ENCODE data around the gene ACTN4.
A peak's percentile ranks its signal among the peaks of the same experiment; 100 is the strongest.

Gene ACTN4

DNA sequence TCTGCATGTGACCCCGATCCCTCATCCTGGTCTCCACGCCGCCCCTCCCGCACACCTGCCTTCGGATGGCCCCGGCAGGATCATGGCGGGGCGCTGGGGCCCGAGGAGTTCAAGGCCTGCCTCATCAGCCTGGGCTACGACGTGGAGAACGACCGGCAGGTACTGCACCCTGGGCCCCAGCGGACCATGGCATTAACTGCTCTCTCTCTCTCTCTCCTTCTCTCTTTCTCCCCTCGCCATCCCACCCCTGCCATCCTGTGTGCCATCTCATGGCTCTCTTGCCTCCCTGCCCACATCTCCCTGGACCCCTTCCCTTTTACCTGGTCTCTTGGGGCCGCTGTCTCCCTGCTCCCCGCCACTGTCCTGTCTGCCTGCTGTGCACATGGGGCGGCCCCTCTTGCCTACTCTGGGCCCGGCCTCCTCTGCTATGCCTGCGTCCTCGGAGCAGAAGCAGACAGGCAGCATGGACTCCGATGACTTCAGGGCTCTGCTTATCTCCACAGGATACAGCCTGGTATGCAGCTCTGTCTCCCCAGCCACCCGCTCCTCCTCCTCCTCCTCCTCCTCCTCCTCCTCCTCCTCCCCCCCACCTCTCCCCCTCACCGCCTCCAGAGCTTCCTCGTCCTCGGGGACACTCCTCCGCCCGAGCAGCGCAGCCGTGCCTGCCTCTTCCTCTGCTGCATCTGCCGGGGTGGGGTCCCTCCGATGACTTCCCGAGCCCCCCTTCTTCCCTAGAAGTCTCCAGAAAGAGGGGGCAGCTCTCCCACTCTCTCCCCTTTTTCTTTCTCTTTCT is 80.6 kb downstream of the ACTN4 start:
- DNase-seq = no peak

DNA sequence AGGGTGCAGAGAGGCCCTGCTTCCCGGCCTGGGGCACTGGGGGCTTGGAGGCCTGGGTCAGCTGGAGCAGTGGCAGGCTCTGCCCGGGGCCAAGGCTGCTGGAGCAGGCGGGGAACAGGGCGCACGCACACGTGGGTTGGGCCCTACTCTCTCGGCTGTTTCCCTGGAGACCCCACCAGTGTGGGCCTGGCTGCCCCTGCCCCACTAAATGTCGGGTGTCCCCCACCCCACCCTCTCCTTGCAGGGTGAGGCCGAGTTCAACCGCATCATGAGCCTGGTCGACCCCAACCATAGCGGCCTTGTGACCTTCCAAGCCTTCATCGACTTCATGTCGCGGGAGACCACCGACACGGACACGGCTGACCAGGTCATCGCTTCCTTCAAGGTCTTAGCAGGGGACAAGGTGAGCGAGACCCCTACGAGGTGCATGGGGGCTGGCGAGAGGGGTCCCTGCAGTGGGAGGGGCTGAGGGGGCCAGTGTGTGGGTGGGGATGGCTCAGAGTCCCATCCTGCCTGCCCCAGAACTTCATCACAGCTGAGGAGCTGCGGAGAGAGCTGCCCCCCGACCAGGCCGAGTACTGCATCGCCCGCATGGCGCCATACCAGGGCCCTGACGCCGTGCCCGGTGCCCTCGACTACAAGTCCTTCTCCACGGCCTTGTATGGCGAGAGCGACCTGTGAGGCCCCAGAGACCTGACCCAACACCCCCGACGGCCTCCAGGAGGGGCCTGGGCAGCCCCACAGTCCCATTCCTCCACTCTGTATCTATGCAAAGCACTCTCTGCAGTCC is 81.5 kb downstream of the ACTN4 start:
- no peak for DNase-seq

DNA sequence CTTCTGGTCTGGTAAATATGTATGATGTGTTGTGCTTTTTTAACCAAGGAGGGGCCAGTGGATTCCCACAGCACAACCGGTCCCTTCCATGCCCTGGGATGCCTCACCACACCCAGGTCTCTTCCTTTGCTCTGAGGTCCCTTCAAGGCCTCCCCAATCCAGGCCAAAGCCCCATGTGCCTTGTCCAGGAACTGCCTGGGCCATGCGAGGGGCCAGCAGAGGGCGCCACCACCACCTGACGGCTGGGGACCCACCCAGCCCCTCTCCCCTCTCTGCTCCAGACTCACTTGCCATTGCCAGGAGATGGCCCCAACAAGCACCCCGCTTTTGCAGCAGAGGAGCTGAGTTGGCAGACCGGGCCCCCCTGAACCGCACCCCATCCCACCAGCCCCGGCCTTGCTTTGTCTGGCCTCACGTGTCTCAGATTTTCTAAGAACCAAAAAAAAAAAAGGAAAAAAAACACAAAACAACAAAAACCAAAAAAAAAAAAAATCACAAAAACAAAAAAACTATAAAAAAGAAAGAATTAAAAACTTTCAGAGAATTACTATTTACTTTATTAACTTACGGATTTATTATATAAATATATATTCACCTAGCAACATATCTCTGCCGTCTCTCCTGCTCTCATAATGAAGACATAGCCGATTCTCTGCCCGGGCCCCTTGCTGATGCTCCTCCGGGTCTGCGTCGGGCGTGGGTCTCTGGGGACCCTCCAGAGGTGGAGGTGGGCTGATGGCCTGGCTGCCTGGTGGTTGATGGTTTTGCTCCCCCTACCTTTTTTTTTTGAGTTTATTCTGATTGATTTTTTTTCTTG is 82.4 kb downstream of the ACTN4 start:
- DNase-seq = peak; percentile 20

DNA sequence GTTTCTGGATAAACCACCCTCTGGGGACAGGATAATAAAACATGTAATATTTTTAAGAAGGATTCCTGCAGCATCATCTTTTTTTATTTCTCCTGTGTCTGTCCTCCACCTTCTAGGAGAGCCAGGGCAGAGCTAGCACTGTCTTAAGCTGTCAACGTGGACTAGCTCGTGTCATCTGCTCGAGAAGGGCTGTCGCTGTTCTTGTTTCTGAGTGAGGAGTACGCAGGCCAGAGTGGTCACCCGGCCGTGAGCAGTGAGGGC is 83.0 kb downstream of the ACTN4 start:
- no peak for DNase-seq

DNA sequence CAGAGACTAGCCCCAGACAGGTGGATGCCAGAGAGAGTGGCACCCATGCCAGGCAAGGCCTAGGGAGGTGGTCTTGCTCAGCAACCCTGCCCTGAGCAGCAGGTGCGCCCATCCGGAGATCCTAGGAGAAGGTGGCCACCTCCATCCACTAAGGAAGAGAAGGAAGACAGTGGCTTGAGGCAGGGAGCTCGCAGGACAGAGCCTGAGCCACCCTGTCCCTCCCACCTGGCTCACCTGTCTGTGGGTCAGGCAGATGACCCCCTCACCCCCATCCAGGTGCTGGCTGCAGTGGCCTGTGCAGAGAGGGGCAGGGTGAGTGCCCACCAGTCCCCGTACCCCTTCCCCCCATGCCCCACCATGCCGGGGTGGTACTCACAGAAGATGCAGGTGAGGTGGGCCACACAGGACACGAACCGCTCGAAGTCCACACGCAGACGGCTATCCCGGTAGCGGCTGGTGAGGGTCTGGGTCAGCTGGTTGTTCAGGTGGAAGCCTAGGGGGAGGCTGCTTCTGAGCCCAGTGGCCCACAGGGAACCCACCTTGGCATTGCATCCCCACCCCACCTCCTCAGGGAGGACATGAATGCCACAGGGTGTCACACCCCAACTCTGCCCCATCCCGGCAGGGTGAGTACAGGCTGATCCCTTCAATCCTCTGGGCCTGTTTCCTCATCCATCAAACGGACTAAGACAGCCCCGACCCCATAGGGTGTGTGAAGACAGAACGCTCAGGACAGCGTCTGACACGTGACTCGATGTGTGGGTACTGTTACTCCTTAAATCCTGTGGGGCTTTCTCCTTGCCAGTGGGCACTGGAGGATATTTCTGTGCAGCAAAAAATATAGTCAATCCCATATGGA is 83.5 kb downstream of the ACTN4 start:
- DNase-seq = no peak

DNA sequence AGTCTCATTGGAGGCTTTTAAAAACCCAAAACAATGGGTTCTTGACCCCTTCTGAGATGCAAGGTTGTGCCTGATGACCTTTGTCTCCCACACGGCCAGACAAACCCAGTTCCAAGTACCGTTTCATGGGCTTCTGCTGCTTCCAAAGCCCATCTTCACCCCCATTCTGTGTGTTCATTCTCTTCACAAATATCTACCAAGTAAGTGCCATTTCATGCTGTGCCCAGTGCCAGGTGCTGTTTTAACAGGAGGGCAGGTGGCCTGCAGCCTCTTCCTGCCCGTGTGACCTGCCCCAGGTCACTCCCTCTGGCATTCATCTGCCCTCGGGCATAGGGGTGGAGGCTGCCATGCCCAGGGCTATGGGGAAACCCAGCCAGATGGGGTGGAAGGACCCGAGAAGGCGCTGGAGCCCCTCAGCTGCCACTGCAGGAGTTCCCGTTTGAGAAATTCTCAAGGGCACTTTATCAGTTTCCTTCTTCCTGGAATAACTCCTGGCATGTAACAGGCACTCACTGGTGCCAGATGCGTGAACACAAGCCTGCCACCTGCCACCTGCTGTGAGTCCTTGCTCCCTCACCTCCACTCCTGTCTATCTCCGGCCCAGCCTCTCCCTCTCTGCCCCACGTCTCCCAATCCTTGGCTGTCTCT is 84.3 kb downstream of the ACTN4 start:
- DNase-seq = no peak

DNA sequence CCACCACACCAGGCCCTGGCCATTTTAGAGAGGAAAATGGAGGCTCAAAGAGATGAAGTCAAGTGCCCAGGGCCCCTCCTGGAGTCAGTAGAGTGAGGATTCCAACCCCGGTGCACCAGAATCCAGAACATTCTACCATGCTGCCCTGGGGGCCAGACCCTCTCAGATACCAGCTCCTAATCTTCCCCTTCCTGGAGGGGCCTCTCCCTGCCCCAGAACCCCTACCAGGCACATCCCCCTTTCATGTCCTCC is 85.7 kb downstream of the ACTN4 start:
- no peak for DNase-seq

DNA sequence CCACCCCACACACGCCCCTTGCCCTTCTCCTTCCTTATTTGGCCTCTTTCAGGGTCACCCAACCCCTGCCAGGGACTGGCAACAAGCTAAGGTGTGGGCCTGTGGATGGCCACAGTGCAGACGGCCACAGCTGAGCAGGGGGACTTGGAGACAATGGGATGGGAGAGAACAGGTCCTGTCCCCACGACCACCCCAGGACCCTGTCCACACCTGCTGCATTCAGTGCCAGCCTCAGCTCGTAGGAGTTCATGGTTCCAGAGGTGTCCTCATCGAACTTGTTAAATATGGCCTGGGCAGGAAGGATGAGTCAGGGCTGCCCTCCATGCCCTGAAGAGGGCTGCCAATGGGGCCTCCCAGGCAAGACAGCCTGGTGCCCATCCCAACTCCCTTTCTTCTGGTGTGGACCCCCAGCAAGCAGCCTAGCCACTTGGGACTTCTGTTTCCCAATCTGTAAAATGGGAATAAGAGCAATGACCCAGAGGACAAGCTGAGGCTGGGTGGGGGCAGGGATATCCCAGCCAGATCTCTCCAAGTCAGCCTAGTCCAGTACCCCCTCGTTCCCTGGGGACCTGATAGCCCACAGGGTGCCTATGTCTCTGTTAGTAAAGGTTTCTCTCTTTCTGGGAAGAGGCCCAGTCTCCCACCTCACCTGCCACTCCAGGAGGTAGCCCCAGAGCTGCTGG is 86.2 kb downstream of the ACTN4 start:
- no peak for DNase-seq

DNA sequence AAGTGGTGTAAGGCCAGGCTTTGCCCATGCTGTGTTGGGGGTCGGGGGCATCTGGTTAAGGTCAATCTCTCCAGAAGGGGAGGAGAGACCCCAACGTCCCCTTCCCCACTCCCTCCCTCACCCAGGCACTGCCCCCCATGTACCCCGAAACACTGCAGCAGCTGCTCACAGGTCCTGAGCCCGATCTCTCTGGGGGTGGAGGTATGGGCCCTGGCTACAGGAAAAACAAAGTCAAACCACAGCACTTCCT is 86.7 kb downstream of the ACTN4 start:
- no peak for DNase-seq

DNA sequence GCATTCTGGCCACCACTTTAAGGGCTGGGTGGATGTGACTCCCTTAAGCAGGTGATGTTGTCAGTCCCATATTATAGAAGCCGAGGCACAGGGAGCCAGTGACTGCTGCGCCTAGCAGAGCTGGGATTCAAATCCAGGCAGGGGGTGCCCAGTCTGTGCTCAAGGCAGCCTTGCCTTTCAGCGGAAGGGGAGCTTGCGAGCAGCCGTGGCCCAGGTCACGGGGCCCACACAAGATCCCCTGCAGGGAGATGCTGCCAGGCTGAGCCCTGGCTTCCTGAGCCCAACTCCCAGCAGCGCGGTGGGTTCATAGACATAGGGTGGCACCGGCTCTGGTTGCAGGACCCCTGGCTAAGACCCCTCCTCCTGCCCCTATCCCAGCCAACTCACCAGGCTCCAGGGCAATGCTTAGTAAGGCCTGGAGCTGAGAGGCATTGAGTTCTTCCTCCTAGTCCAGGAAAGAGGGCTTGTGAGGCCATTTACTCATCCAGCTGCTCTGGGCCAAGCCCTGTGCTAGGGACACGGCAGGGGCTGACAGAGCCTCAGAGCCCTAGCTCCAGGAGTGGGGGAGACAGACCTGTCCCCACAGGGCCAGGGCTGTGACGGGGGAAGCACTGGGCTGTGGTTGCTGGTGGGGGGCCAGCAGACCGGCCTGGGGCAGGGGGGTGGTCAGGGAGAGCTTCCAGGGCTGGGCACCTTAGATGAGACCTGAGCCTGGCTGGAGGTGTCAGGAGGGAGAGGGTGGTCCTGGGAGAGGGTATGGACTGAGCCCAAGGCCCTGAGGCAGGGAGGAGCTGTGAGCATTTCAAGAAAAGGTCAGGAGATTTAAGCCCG is 87.2 kb downstream of the ACTN4 start:
- DNase-seq = no peak

DNA sequence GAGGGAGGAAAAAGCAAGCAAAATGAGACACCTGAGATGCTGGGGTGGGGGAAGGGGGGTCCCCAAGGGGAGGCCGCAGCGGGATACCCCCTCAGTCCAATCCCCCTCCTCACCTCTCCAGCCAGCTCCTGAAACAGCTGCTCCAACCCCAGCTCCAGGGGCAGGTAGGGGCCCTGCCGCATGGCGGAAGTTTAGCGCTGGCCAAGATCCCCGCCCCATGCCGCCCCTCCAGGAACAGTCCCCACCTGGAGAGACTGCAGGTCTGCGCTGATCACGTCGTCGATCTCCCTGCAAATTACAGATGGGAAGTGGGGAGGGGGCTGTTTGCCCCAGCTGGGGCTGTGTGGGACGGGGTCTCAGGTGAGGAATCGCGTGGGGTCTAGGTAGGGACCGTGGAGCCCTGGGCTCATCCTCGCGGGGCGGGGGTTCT is 87.8 kb downstream of the ACTN4 start:
- no peak for DNase-seq

DNA sequence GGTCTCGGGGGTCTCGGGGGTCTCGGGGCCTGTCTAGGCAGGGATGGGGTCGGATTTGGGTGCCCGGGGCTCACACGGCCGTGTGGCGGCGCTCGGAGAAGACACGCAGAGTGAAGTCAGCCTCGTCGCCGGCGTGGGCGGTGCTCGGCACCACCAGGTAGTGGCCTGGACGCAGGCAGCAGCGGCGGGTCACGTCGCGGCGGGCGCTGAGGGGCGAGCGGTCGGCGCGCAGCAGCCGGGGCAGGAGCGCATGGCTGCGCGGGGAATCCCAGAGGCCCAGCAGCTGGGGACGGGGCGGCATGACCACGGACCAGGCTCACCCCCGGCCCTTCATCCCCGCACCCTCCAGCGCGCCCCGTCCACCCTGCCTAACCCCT is 88.6 kb downstream of the ACTN4 start:
- no peak for DNase-seq

DNA sequence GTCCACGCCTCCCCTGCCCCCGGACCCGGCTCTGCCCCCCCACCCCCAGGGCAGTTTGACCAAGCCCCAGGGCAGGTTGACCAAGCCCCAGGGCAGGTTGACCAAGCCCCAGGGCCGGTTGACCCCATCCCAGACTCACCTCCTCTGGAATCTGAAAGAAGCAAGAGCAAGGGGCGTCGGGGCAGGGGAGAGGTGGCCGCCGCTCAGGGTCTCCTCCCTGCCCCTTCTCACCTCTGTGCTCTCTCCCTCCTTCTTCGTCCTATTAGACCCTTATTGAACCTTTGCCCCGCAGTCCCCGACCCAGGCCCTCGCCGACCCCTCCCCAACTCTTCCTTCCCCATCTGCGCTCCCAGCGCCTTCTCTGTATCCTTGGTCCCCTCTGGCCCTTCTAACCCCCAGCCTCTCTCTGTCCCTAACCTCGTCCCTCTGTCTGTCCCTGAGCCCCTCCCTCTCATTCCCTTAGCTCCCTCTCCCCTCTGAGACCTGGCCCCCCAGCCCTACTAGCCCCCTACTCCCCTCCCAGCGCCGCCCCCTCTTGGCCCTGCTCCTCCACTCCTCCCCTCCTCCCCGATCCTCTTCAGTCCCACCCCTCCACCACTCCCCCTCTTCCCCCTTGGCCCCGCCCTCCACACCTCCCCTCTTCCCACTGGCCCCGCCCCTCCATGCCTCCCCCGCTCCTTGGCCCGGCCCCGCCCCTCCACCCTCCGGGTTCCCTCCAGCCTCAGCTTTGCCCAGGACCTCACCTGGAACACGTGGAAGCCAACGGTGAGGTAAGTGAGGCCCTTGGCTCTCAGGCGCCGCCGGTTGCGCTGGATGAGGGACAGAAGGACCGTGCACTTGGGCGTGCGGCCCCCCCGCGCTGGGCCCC is 89.2 kb downstream of the ACTN4 start:
- no peak for DNase-seq

DNA sequence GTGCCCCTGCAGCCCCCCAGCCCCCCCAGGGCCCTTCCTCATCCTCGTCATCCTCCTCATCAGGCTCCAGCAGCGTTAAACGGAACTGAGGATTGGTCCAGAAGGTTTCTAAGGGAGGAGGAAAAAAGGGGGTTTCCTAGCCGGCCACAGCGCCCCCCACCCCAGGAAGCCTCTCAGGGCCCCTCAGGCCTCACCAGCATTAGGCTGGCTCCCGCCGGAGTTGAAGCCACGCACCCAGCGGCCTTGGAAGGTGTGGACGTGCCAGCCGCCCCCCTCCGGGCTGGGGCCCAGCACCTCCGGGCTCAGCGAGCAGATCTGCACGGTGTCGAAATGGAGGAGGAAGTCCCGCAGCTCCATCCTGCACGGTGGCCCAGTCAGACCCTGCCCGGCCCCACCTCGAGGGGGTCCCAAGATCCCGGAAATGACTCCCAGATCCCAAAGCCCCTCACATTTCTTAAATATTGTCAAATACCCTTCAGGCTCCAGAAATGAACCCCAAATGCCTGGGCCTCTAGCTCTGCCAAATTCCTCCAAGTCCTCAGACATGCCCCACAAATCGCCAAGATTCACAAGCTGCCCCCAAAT is 89.9 kb downstream of the ACTN4 start:
- no peak for DNase-seq

DNA sequence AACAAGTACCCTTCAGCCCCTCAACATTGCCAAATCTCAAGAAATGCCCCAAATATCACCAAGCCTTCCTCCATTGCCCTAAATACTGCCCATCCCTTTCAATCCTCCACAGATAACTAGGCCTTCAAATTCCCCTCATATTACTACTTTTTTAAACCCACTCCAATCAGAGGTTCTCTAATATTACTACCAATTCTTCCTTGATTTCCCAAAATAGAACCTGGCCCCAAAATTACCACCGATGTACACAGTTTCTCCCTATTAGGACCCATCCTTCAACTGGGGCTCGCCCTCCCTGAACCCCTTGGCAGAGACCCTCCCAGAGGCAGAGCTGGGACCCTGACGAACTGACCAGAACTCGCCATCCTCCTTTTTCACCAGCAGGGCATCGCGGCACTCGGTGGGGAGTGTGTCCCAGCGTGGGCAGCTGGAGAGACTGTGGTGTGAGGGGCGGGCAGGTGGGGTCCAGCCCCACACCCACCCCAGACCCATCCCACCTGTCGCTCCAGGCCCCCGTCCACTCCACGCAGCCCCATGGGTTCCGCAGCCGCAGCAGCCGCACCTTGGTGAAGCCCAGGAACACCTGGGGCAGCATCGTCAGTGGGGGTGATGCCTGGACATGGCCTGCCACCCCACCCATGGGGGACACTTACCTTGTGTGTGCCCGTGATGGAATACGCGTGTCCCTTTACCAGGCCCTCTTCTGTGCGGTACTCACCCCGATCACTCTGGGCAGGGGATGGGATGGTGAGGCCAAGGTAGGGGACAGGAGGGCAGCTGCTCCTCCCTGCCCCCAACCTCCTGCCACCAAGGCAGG is 90.7 kb downstream of the ACTN4 start:
- DNase-seq = no peak

DNA sequence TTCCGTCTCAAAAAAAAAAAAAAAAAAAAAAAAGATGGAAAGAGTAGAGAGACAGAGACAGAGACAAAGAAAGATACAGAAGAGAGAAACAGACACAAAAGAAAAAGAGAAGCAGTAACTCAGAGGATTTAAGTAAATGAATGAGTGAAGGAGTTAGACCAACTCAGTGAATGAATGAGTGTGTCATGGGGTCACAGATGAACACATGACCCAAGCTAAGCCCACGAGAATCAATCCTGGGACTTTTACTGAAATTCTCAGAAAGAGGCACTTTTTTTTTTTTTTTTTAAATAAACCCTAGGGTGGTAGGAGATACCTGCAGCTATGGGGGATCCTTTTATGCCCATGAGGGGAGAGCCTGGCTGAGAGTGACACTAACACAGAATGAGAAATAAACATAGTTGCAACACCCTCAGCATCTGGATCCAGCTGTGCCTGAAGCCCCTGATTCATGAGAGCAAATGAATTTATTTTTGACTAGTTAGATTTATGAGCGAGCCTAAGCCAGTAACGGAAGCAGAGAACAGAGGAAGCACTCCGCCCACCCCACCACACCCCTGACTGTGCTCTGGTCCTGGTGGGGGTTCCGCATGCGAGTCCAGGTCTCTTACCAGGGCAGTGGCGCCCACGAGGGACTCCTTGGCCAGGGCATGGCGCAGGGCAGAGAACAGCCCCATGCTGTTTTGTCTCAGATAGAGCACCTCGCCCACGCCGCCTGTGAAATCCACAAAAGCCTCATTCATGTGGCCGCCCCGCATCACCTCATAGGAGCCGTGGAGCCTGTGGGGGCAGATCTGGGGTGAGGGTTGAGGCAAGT is 92.2 kb downstream of the ACTN4 start:
- no peak for DNase-seq

DNA sequence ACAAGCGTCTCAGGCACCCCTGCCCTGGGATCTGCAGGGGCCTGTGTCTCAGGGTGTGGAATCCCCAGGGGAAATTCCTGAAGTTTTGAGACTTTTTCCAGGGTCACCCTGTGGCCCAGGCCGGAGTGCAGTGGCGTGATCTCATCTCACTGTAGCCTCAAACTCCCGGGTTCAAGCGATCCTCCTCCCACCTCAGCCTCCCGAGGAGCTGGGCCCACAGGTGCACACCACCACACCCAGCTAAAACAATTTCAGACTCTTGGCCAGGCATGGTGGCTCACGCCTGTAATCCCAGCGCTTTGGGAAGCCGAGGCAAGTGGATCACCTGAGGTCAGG is 92.8 kb downstream of the ACTN4 start:
- DNase-seq = no peak

DNA sequence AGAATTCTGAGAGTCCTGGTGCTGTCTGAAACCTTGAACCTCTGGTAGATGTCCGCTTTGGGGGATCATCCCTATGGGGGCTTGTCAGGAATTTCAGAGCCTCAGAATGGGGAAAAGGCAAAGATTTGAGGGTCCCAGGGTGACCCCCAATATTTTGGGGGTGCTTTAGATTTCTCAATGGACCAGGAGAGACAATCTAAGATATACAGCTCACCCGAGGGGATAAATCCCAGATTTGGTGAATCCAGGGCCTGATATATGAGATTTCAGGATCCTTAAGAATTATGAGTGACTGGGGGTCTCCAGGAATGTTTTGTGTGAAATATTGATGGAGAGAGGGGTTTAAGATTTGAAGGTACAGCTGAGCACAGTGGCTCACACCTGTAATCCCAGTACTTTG is 93.5 kb downstream of the ACTN4 start:
- DNase-seq = no peak
